Panc1 (cell line): ENCODE measurements around the gene SCYGR7.

Source experiments
- POLR2AphosphoS5 ChIP-seq: IDR thresholded peaks from 2 replicates; pipeline ENCODE4 v1.6.1; 2012; ENCODE audit warnings: mild to moderate bottlenecking, low read depth, low read length, moderate library complexity
- SIN3A ChIP-seq: IDR thresholded peaks from 2 replicates; pipeline ENCODE4 v1.6.1; 2012; ENCODE audit warnings: low read depth, mild to moderate bottlenecking, low read length, moderate library complexity, borderline replicate concordance; ENCODE audit not compliant: insufficient read depth
- TCF7L2 ChIP-seq: IDR thresholded peaks from 2 replicates; pipeline ENCODE4 v1.6.1; 2011; ENCODE audit warnings: mild to moderate bottlenecking, low read depth, low read length, inconsistent platforms
- TF ChIP-seq, protein P1 (sequence below): fragments of 450-650 bp; IDR thresholded peaks from 2 replicates; pipeline ENCODE4 v1.5.1; 2017; ENCODE audit warnings: mild to moderate bottlenecking
- TF ChIP-seq, protein P2 (sequence below), 2 experiments: IDR thresholded peaks; 2 replicates each; pipeline ENCODE4 v1.6.1; 2011 to 2012; ENCODE audit warnings: low read depth in 2 of 2, control low read depth in 1 of 2, low read length in 1 of 2, mild to moderate bottlenecking in 1 of 2, moderate library complexity in 1 of 2; ENCODE audit not compliant: insufficient read depth in 1 of 2

DNA sequence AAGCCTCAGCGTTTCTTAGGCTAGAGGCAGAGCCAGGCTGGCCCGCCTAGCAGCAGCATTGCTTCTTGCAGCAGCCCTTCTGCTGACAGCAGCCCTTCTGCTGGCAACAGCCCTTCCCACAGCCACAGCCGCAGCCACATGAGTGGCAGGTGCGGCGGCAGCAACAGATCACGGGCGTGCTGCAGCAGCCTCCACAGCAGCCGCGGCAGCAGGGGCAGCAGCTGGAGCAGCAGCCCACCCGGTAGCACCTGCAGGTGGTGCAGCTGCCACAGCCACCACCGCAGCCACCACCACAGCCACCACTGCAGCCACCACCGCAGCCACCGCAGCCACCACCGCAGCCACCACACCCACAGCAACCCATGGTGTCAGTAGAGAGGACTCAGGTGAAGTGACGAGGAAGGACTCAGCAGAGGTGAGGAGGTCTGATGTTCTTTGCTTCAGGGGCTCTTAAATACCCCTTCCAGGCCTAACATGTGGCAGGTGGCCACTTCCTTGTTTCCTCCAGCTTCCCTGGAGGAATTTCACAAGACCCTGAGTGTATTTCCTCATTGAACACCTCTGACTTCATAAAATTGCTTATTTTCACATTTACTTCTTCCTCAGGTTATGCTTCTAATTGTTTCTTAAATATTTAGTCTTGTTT lies 3.6 kb upstream of the SCYGR7 start, which contains the start of gene SCYGR6:
- TF ChIP-seq, protein P1, sequence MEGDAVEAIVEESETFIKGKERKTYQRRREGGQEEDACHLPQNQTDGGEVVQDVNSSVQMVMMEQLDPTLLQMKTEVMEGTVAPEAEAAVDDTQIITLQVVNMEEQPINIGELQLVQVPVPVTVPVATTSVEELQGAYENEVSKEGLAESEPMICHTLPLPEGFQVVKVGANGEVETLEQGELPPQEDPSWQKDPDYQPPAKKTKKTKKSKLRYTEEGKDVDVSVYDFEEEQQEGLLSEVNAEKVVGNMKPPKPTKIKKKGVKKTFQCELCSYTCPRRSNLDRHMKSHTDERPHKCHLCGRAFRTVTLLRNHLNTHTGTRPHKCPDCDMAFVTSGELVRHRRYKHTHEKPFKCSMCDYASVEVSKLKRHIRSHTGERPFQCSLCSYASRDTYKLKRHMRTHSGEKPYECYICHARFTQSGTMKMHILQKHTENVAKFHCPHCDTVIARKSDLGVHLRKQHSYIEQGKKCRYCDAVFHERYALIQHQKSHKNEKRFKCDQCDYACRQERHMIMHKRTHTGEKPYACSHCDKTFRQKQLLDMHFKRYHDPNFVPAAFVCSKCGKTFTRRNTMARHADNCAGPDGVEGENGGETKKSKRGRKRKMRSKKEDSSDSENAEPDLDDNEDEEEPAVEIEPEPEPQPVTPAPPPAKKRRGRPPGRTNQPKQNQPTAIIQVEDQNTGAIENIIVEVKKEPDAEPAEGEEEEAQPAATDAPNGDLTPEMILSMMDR: no peak
- TF ChIP-seq POLR2AphosphoS5: no peak
- TF ChIP-seq, protein P2, sequence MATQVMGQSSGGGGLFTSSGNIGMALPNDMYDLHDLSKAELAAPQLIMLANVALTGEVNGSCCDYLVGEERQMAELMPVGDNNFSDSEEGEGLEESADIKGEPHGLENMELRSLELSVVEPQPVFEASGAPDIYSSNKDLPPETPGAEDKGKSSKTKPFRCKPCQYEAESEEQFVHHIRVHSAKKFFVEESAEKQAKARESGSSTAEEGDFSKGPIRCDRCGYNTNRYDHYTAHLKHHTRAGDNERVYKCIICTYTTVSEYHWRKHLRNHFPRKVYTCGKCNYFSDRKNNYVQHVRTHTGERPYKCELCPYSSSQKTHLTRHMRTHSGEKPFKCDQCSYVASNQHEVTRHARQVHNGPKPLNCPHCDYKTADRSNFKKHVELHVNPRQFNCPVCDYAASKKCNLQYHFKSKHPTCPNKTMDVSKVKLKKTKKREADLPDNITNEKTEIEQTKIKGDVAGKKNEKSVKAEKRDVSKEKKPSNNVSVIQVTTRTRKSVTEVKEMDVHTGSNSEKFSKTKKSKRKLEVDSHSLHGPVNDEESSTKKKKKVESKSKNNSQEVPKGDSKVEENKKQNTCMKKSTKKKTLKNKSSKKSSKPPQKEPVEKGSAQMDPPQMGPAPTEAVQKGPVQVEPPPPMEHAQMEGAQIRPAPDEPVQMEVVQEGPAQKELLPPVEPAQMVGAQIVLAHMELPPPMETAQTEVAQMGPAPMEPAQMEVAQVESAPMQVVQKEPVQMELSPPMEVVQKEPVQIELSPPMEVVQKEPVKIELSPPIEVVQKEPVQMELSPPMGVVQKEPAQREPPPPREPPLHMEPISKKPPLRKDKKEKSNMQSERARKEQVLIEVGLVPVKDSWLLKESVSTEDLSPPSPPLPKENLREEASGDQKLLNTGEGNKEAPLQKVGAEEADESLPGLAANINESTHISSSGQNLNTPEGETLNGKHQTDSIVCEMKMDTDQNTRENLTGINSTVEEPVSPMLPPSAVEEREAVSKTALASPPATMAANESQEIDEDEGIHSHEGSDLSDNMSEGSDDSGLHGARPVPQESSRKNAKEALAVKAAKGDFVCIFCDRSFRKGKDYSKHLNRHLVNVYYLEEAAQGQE (IDR thresholded peaks at IDR 0.05; ENCODE audit: insufficient read depth in 1 of 2, low read depth in 2 of 2, low read length in 1 of 2): no peak
- no peak for TF ChIP-seq TCF7L2
- no peak for TF ChIP-seq SIN3A
